GM12873 (cell line): Measurements from ENCODE around the gene ATL2.

Experiments
- CTCF ChIP-seq: IDR thresholded peaks from 2 replicates; pipeline ENCODE4 v1.5.1; 2012; ENCODE audit warnings: low read depth, mild to moderate bottlenecking, moderate library complexity, low read length, control low read depth; ENCODE audit not compliant: insufficient read depth; ENCODE audit errors: missing control alignments

Gene ATL2

GRCh38 chr2:38298539-38298938 is 78.5 kb downstream of the ATL2 start:
- no peak for TF ChIP-seq CTCF

DNA sequence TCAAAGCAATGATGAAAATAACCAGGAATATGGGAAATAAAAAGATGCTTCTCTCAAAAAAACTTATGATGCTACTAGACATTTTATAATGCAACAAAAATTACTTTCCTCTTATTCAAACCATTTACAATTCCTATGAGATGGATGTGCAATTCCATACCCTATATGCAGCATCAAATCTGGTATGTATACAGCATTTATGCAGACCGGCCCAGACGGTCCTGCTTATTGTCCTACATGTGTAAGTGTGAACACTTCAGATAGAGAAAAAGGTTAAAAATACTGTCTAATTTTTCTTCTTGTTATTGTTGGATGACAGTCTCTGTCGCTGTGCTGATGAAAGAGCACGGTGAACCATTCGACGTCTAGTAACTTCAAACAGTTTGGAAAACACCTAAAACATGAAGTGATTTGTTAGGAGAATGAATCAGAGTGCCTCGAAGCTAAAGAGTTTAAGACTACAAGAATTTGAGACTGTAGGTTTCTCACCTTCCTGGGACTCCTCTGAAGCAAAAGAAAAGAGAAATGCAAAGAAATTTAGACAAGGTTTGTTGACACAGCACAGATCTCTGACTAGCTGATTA is 80.8 kb downstream of the ATL2 start:
- TF ChIP-seq CTCF: no peak

GRCh38 chr2:38294597-38294996 is 82.5 kb downstream of the ATL2 start:
- no peak for TF ChIP-seq CTCF

GRCh38 chr2:38293152-38293865 is 83.8 kb downstream of the ATL2 start:
- TF ChIP-seq CTCF: no peak

- no peak for TF ChIP-seq CTCF
Observed at GRCh38 chr2:38290332-38290731, 86.7 kb downstream of the ATL2 start.

DNA sequence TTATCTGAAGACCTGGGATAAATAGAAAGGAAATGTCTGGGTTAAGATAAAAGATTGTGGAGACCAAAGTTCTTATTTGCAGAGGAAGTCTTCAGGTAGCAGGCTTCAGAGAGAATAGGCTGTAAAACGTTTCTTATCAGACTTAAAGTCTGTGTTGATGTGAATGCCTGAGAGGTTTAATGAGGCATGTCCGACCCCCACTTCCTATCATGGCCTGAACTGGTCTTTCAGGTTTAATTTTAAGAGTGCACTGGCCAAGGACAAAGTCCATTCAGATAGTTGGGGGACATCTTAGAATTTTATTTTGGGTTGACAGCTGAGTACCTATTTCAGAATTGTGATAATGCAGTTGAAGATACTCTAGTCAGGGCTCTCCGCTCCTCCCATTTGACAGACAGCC is 92.1 kb downstream of the ATL2 start:
- TF ChIP-seq CTCF: no peak

DNA sequence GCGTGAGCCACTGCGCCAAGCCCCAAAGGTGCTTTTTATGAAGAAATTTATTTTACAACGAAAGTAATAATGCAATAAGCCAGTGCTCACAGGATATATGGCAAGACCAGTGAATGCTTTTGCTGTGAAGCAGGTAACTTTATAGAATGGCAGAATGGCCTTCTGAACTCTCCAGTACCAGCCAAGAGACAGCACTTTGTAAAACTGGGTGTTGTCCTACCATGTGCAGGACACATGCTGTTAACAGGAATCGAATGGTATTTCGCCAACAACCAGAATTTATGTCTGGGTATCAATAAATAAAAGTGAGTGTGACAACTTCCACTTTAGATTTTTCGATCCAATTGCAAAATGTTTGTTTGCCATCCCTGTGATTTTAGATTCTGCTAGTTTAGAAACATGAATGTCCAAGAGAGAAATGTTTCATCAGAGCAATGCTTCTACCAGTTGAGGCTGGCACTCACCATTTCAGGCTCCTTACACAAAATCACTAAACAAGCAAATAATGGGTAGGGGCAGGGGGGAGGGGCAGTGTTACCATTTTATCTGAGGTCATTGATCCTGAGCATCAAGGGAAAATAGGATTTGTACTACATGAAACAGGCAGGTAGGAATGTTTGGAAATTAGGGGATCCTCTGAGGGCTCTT is 95.9 kb downstream of the ATL2 start:
- TF ChIP-seq CTCF: no peak
